Activated naive CD4-positive, alpha-beta T cell treated with anti-CD3 and anti-CD28 coated beads, Interleukin-2, amount 50 U/mL, for 16 hours (primary cell): ENCODE measurements around the gene MSRB1.
"Not testable (repeated sequence)": the region's sequence is repeated elsewhere in the genome, so short reads cannot be mapped to it uniquely, and the experiment has no call there.

Experiments used
- DNase-seq: peaks from one replicate; pipeline ENCODE4 v3.0.0-alpha.2; 2020

Gene MSRB1

DNA sequence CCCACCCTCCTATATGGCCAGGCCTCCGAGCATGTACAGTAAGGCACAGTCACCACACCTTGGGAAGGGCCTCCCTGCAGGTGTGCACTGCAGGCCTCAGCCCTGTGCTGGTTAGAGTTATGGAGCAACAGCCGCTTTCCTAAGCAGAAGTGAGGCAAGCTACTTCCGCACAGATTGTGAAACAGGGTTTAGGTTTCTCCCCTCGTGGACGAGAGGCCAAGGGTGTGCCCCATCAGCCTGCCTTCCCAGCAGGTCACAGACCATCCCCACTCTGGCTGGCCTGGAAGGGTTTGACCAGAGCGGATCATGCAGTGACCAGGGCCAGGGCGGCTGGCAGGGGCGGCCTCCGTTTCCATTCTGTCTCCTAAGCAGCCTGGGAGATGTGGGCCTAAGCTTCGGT, 4.7 kb downstream of the MSRB1 start:
- DNase-seq, result no peak

DNA sequence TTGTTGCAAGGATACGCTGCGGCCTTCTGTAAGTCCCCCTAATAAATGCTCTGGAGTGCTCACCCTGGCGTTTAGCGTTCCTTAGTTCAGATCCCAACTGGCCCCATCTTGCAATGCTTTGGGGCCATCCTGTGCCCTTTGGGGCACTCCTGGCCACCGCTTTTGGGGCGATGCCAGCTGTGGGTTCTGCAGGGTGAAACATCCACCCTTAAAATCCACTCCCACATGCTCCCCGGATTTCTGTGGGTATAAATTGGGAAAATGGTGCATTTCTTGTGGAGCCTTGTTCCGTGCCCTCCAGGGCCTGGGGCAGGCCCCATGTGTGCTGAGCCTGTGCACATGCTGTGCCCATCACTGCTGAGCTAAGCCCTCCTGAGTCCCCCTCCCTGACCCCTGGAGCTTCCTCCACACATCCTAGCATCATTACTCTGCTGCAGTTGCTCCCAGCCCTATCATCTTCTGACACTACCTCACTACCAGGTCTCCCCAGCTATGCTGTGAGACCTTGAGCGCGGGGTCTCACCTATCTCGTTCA, 6.0 kb downstream of the MSRB1 start:
- no peak for DNase-seq

DNA sequence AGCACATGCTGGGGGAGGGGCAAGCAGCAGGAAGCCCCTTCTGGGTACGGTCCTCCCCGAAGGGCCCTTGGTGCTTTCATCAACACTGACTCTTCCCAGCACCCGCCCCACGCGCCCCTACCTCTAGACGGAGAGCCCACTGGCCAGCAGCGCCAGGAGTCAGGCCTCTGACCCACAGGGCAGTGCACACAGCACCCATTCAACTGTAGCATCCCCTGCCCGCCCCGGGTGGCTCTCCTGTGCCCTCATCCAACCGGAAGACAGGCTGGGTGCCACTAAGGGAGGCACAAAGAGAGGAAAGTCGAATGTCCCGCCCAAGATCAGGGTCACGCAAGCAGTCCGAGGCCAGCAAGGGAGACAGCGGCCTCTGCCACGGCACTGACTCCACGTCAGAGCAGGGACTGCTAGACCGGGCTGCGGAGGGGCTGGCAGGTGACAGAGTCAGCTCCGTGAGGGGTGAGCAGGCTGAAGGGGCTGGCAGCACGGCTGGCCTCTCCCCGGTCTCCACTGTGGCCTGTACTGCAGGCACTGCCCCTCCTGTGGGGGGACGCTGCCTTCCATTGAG, 9.8 kb downstream of the MSRB1 start:
- DNase-seq, result no peak

DNA sequence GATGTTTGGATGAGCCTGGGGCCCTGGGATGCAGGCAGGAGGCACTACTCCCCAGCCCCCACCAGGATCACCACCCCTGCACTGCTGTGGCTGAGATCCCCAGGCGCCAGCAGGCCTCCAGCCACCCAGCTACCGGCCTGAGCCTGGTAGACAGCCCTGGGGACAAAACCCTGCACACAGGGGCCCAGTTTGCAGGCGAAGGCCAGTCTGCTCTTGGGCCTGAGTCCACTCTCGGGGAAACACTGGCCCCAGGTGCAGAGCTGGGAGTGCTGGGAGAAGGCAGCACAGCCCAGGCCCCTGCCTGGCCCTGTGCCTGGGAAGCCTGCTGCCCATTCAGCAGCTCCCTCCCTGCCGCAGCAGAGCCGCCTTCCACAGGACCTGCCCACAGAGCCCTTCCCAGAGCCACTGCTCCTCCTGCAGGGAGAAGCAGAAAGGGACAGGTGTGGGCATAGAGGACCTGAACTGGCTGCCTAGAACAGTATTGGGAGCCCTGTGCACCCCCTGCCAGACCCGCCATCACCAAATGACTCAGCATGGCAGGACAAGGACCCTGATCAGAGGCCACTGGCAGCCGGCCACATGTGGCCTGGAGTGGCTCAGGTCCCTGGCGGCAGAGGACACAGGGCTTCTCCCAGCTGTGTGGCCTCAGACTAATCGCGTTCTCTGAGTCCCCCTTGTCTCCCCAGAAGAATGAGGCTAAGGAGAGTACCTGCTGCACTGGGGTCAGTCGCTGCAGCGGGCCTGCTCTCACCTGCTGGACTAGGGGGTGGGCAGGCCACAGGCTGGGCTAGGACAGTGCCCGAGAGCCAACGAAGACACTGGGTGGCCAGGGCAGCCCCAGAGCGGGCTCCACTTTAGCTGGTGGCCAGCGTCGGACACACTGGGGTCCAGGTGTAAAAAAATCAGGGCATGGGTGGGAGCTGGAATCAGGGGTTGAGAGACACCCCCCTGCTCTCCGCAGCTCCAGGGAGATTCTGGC, 10.7 kb downstream of the MSRB1 start:
- no peak for DNase-seq

GRCh38 chr16:1930338-1930720, 12.7 kb downstream of the MSRB1 start:
- DNase-seq, result no peak

DNA sequence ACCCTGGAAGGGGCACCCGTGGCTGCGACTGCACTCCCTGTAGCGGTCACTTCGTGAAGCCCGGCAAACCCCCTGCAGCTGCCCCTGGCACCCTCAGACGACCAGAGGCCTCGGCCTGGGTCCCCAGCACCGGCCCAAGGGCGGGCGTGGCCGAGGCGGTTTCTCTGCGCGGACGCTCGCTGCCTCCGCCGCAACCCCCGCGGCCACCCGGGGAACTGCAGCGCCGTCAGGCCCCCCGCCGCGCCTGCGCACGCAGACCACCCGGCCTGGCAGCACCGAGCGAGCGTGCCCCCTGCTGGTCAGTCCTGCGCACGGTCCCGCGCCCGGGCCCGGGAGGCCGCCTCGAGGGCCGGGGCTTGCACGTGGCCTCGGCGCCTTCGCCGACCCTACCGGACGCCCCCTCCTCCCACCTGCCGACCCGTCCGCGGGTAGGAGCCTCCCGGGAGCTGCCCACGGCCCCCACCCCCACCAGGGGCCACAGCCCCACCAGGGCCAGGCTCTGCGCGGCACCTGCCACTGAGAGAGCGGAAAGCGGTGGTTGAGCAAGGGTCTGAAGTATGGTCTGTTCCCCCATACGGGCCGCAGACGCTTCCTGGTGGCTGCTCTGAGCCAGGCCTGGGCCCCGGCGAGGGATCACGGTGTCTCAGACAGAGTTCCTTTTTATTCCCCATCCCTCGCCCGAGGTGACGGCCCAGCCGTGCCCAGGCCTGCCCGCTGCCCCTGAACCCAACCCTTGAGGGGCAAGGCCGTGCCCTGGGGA, 13.2 kb downstream of the MSRB1 start:
- DNase-seq, result peak; percentile 92

GRCh38 chr16:1929105-1929504, 13.9 kb downstream of the MSRB1 start:
- DNase-seq, result no peak

DNA sequence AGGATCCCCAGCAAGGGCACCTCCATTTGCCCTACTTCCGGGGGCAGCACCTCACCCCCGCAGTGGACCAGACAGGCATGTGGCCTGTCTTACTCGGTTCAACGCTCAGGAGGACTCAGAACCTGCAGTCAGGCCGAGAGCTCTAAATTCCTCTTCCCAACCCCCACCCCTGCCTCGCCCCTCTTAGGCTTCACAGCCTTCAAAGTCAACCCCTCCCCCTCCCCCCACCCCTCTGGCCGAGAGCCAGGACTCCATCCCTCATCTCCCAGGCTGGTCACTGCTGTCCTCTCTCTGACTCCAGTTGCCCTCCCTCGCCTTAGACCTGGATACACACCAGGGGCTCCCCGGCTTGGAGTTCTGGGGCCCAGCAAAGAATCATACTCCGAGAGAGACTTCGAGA, 16.7 kb downstream of the MSRB1 start:
- no peak for DNase-seq

DNA sequence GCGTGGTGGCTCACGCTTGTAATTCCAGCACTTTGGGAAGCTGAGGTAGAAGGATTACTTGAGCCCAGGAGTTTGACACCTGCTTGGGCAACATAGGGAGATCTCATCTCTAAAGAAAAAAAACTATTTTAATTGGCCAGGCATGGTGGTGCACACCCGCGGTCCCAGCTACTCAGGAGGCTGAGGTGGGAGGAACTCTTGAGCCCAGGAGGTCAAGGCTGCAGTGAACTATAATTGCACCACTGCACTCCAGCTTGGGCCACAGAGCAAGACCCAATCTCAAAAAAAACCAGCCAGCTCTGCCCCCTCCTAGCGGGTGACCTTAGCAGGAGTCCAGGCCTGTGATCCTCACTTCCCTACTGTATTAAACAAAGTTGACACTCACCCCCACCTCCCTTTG, 18.9 kb downstream of the MSRB1 start:
- DNase-seq, result no peak

GRCh38 chr16:1923299-1924034, 19.5 kb downstream of the MSRB1 start:
- no peak for DNase-seq

DNA sequence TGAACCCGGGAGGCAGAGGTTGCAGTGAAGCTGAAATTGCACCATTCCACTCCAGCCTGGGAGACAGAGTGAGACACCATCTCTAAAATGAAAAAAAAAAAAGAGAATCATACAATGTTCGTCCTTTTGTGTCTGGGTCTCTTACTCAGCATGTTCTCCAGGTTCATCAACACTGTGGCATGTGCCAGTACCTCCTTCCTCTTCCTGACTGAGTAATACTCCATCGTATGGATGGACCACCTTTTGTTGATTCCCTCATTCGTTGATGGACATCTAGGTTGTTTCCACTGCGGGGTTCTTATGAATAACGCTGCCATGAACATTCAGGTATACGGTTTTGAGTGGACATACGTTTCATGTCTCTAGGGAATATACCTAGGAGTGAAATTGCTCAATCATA, 20.6 kb downstream of the MSRB1 start:
- DNase-seq, result no peak

GRCh38 chr16:1920727-1921171, 22.2 kb downstream of the MSRB1 start:
- DNase-seq, result no peak

DNA sequence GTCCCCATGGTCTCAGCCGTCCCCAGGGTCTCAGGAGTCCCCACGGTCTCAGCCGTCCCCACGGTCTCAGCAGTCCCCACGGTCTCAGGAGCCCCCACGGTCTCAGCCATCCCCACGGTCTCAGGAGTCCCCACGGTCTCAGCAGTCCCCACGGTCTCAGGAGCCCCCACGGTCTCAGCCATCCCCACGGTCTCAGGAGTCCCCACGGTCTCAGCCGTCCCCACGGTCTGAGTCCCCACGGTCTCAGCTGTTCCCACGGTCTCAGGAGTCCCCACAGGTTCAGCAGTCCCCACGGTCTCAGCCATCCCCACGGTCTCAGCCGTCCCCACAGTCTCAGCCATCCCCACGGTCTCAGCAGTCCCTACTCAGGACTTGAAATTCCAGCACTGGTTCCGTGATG, 22.9 kb downstream of the MSRB1 start:
- DNase-seq, result not testable (repeated sequence)

DNA sequence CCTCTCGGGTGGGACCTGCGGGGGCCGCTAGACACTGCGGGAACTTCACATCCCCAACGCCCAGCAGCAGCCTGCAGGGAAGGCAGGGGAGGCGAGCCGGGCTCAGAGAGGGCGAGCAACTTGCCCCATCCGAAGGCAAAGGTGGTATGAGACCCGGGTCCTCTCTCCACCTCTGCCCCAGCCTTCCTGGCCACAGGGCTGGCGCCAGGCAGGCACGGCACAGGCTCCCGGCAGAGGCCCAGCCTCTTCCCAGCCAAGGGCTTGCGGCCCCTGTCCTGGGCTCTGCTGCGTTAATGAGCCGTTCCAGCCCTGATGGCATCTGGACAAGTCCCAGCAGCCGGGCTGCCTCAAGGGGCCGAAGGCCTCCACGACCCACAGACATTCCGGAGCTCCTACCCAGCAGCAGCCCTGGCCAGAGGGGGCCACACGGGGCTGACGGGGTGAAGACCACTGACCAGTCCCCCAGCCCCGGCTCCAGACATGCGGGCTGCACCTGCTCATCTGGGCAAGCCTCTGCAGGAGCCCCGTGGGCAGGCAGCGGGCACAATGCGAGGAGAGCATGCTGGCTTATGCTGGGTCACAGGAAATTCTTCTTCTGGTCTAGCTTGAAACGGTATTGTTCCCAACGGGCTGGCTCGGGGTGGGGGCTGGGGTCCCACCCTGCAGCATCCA, 23.5 kb downstream of the MSRB1 start:
- no peak for DNase-seq

- no peak for DNase-seq
Observed at GRCh38 chr16:1918351-1919326, 24.4 kb downstream of the MSRB1 start, which contains the start of gene HS3ST6. HS3ST6 (minus strand) TSS chr16:1918415; CDS start chr16:1918323, 92 bp downstream.

- no peak for DNase-seq
Observed at GRCh38 chr16:1917665-1918350, 25.2 kb downstream of the MSRB1 start.

DNA sequence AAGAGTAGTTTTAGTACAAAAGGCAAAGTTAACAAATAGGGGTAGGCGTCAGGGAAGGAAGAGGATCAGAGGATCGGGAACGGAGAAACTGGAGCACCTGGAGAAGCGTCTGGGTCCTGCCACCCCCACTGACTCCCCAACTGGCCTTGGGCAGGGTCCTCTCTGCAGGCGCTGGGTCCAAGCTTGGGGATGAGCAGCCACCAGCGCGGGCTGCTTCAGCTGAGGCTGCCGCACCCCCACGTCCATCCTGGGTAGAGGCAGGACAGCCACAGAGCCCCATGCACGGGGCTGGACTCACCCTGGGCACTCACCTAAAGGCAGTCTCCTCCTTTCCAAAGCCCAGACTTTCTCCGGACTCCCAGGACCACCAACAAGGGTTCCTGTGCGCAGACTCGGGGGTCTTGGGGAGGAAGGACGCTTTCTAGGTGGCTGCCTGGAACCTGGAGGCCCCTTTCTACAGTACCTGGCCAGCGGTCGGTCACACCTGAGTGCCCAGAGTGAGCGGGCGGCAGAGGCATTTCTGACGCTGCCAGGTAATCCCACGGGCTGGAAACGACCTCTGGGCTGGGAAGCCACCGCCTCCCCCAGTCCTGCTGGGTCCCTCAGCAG, 25.8 kb downstream of the MSRB1 start:
- no peak for DNase-seq

- no peak for DNase-seq
Observed at GRCh38 chr16:1916640-1916990, 26.4 kb downstream of the MSRB1 start.
